Lower lobe of right lung (tissue), 2 donors: ENCODE measurements around the gene CSGALNACT2. TPM values are rescaled to one million over a fixed set of nuclear protein-coding genes. Genes with fewer than 3 reads are reported as not detected.
A peak's percentile ranks its signal among the peaks of the same experiment; 100 is the strongest.

Source experiments
- ATAC-seq, 2 donors: fragments of 200-7000 bp; cut with Tn5 transposase; one replicate each; pipeline ENCODE4 v1.9.1; 2020 to 2022; ENCODE audit warnings: mild to moderate bottlenecking in 2 of 2, moderate library complexity in 2 of 2
- DNase-seq: peaks from one replicate; pipeline ENCODE4 v3.0.0-alpha.2; 2020
- H3K27ac ChIP-seq: fragments of 200-600 bp; one replicate; pipeline ENCODE4 v1.8.0; 2022
- H3K27me3 ChIP-seq: fragments of 200-600 bp; one replicate; pipeline ENCODE4 v1.8.0; 2022; ENCODE audit warnings: low read depth
- H3K36me3 ChIP-seq: fragments of 200-600 bp; one replicate; pipeline ENCODE4 v1.8.0; 2022; ENCODE audit warnings: mild to moderate bottlenecking
- H3K4me1 ChIP-seq: fragments of 200-600 bp; one replicate; pipeline ENCODE4 v1.8.0; 2022
- H3K4me3 ChIP-seq: fragments of 200-600 bp; one replicate; pipeline ENCODE4 v1.8.0; 2022; ENCODE audit warnings: mild to moderate bottlenecking
- H3K9me3 ChIP-seq: fragments of 200-600 bp; one replicate; pipeline ENCODE4 v1.8.0; 2022
- intact Hi-C: fragments of 100-400 bp; cut with DNase I; formaldehyde crosslinking; loops from one replicate; pipeline ENCODE4 v1.11.0; 2022
- total RNA-seq: library from RNA; stranded (reverse); fragmentation: NEBNext Ultra II Directional; extraction: Animal tissue kit (Norgen Biotek cat#: 25700); gene quantifications from one replicate; pipeline ENCODE4 v1.2.1, GENCODE V29; 2021
- TF ChIP-seq, protein P1 (sequence below): fragments of 200-600 bp; IDR thresholded peaks from one replicate; pipeline ENCODE4 v1.8.0; 2022; ENCODE audit warnings: antibody characterized with exemption, mild to moderate bottlenecking
- donor health status: DM: no; HTN: yes; CAD: no; lungs with severe emphysema.

Gene CSGALNACT2
- total RNA-seq, 1 donor from 2014 or later: 36.4 TPM

DNA sequence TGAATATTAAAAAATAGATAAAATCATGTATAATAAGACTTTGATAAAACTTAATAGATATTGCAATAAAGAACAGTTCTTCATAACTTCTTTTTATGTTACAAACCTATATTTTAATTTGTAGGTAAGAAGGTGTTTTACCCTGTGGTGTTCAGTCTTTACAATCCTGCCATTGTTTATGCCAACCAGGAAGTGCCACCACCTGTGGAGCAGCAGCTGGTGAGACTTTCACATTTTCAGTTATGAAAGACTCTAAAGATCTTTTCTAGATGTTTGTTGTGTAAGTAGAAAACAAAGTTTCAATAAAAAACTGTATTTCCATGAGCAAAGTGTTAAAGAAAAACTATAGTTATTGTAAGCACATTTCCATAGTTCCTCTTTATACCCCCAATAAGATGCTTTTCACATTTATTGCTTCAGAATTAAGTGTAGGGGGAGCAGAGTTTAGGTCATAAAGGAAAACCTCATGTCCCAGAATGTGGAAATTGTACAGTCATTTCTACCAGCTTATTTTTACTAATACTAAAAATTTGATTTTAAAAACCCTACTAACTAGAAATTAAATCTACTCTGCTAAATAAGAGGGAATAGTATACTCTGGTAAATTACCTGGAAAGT, 28.7 kb downstream of the CSGALNACT2 start:
- Histone ChIP-seq H3K4me1 (peaks cover 10% of the 10 kb centered on the region), H3K27ac (no peak overlapping the region), H3K36me3 (peaks cover 41% of the 10 kb centered on the region), H3K27me3 (no peaks in the 10 kb centered on the region), H3K9me3 (no peaks in the 10 kb centered on the region), H3K4me3 (no peak overlapping the region)
- ATAC-seq: peak in 1 of 2 donors; percentile 42
- intact Hi-C loops: no loop called here
- TF ChIP-seq, protein P1, sequence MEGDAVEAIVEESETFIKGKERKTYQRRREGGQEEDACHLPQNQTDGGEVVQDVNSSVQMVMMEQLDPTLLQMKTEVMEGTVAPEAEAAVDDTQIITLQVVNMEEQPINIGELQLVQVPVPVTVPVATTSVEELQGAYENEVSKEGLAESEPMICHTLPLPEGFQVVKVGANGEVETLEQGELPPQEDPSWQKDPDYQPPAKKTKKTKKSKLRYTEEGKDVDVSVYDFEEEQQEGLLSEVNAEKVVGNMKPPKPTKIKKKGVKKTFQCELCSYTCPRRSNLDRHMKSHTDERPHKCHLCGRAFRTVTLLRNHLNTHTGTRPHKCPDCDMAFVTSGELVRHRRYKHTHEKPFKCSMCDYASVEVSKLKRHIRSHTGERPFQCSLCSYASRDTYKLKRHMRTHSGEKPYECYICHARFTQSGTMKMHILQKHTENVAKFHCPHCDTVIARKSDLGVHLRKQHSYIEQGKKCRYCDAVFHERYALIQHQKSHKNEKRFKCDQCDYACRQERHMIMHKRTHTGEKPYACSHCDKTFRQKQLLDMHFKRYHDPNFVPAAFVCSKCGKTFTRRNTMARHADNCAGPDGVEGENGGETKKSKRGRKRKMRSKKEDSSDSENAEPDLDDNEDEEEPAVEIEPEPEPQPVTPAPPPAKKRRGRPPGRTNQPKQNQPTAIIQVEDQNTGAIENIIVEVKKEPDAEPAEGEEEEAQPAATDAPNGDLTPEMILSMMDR: no peak
- no peak for DNase-seq

DNA sequence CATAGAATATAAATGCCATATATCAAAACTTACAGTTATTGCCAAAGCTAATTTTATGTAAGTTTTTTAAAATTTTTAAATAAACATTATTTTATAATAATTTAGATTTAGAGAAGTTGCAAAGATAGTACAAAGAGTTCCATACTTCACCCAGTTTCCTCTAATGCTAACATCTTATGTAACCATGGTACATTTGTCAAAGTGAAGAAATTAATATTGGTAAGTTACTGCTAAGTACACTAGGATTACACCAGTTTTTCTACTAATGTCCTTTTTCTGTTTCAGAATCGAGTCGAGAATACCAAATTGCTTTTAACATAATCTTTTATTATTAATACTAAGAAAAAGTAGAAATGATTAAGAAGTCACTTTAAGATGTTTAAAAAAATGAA, 29.2 kb downstream of the CSGALNACT2 start:
- Histone ChIP-seq H3K4me1 (peaks cover 12% of the 10 kb centered on the region), H3K27ac (no peak overlapping the region), H3K9me3 (no peaks in the 10 kb centered on the region), H3K36me3 (peaks cover 41% of the 10 kb centered on the region), H3K4me3 (no peak overlapping the region), H3K27me3 (no peaks in the 10 kb centered on the region)
- no peak for DNase-seq
- TF ChIP-seq, protein P1: no peak
- intact Hi-C loops: no loop called here
- no peak for ATAC-seq

DNA sequence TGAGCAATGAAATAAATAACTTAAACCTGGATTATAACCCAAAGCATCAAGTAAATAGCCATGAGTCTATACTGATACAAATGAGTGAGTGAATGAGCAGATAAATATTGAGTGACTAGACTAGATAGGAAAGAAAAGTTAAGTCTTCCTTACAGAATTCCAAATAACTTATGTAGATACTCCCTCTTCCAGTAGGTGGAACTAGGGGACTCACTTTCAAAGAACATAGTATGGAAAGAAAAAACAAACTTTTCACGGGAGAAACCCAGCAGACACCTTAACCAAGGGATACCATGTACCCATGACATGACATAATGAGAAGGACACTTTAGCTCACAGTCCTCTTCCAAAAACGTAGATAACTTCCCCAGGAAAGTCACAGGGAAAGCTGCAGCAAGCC, 32.2 kb downstream of the CSGALNACT2 start:
- H3K4me1 ChIP-seq: peaks cover 19% of the 10 kb centered on the region
- H3K27me3 ChIP-seq: no peaks in the 10 kb centered on the region
- TF ChIP-seq, protein P1: no peak
- ATAC-seq (no peak), DNase-seq (no peak)
- no peaks in the 10 kb centered on the region for H3K9me3 ChIP-seq
- intact Hi-C loops: no loop called here
- no peak overlapping the region for H3K4me3 ChIP-seq
- H3K36me3 ChIP-seq: peaks cover 28% of the 10 kb centered on the region
- H3K27ac ChIP-seq: peak overlapping the region; percentile 37

DNA sequence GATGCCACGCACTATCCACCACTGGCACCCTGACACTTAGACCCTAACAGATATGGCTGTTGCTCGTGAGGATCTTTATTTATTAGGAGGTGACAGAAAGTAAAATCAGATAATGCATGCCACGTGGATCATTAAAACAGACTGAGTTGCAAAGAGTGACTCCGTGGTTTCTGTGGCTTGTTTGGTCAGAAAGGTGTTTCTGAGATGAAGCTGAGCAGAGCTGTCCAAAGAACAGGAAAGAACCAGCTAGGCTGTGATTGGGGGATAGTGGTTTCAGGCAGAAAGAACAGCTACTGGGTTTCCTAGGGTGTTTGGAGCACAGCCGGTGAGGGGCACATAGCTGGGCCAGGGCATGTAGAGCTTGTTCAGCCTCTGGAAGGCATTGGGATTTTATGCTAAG, 34.4 kb downstream of the CSGALNACT2 start:
- ATAC-seq (no peak), DNase-seq (no peak)
- no peaks in the 10 kb centered on the region for H3K9me3 ChIP-seq
- no peak overlapping the region for H3K4me3 ChIP-seq
- H3K36me3 ChIP-seq: peaks cover 47% of the 10 kb centered on the region
- TF ChIP-seq, protein P1: no peak
- no peaks in the 10 kb centered on the region for H3K27me3 ChIP-seq
- H3K4me1 ChIP-seq: peaks cover 19% of the 10 kb centered on the region
- peak overlapping the region; percentile 48 for H3K27ac ChIP-seq
- intact Hi-C loops: no loop called here

DNA sequence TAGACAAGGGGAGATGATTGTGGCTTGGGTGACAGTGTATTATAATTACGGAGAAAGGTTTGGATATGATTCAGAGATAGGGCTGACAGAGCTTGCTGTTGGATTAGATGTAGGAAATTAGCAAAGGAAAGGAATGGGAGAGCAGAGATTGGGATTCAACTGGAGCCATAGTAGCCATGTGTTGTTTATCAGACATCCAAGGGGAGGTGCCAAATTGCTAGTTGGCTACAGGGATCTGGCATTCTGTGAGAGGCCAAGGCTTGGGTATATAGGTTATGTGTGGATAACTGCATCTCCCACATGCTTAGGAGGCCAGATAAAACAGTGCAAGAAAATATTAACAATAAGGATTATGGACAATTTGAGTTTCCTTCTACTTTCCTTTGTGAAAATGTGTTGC, 34.9 kb downstream of the CSGALNACT2 start:
- DNase-seq (no peak), ATAC-seq (no peak)
- H3K36me3 ChIP-seq: peaks cover 50% of the 10 kb centered on the region
- H3K27ac ChIP-seq: no peak overlapping the region
- intact Hi-C loops: no loop called here
- TF ChIP-seq, protein P1: no peak
- no peak overlapping the region for H3K4me3 ChIP-seq
- H3K4me1 ChIP-seq: peaks cover 19% of the 10 kb centered on the region
- no peaks in the 10 kb centered on the region for H3K9me3 ChIP-seq
- H3K27me3 ChIP-seq: no peaks in the 10 kb centered on the region
